ENCODE results near the gene XKR7.

Gene XKR7

DNA sequence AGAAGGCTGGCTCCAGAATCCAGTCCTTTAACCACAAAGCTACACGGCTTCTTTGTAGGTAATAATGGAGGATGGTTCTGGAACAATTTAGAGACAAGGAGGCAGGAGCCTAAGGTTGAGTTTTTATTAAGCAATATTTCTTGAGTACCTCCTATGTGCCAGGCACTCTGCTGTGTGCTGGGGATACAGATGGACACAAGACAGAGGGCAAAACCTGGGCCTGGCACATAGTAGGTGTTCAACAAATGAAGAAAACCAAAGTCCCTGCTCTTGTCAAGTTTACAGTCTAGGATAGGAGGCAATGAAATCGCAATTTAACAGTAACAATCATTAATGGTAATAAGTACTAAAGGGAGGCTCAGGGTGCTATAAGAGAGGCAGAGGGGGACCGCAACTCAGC lies 59.7 kb downstream of the XKR7 start:
- H4K20me1 ChIP-seq (ENCODE audit: insufficient read depth, low read length), result no peaks in the 10 kb centered on the region
- TF ChIP-seq EZH2phosphoT487 (IDR thresholded peaks at IDR 0.05; ENCODE audit: low read length) (no peak), EZH2 (optimal IDR thresholded peaks at IDR 0.05; ENCODE audit: low read depth, low read length) (no peak)
- TF ChIP-seq, protein P1, sequence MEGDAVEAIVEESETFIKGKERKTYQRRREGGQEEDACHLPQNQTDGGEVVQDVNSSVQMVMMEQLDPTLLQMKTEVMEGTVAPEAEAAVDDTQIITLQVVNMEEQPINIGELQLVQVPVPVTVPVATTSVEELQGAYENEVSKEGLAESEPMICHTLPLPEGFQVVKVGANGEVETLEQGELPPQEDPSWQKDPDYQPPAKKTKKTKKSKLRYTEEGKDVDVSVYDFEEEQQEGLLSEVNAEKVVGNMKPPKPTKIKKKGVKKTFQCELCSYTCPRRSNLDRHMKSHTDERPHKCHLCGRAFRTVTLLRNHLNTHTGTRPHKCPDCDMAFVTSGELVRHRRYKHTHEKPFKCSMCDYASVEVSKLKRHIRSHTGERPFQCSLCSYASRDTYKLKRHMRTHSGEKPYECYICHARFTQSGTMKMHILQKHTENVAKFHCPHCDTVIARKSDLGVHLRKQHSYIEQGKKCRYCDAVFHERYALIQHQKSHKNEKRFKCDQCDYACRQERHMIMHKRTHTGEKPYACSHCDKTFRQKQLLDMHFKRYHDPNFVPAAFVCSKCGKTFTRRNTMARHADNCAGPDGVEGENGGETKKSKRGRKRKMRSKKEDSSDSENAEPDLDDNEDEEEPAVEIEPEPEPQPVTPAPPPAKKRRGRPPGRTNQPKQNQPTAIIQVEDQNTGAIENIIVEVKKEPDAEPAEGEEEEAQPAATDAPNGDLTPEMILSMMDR (IDR thresholded peaks at IDR 0.05; ENCODE audit: low read length), result no peak
- no peak overlapping the region for H3K27ac ChIP-seq (ENCODE audit: low read length)

DNA sequence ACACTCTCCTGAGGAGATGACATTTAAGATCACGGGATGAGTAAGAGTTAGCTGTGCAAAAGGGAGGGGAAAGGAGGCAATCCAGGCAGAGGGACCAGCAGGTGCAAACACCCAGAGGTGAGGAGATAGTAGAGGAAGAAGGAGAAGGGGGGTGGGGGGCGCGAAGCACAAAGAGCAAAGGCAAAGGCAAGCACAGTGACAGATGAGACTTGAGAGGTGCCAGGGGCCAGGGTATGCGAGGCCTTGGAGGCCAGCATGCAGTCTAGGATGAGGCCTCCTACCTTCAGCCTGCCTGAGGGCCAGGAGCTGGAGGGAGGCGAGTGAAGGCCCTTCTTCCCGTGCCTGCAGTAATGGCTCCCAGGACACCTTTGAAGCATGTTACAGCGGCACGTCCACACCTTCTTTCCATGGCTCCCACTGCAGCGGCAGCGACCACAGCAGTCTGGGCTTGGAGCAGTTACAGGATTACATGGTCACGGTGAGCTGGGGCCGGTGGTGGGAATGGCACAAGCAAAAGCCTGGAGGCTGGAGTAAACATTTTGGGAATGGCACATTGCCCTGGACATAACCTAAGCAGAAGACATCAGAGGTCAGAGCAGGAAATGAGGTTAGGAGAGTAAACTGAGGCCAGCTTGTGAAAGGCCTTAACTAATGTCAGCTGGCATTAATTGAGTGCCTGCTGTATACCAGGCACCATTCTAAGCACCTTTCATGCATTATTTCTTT lies 60.9 kb downstream of the XKR7 start:
- Histone ChIP-seq H3F3A (ENCODE audit: insufficient read depth, low read length) (no peaks in the 10 kb centered on the region), H3K9ac (ENCODE audit: low read length) (no peak overlapping the region), H4K20me1 (ENCODE audit: insufficient read depth, low read length) (no peaks in the 10 kb centered on the region), H3K9me2 (replicated peaks; ENCODE audit: insufficient read depth, low read length) (no peaks in the 10 kb centered on the region), H3K36me3 (replicated peaks; ENCODE audit: insufficient read depth, low read length) (no peaks in the 10 kb centered on the region), H3K4me2 (ENCODE audit: low read depth, low read length) (no peak overlapping the region), H3K9me3 (replicated peaks; ENCODE audit: insufficient read depth, low read length) (no peaks in the 10 kb centered on the region), H3K27me3 (replicated peaks; ENCODE audit: insufficient read depth, low read length) (peaks cover 76% of the 10 kb centered on the region), H3K27ac (ENCODE audit: low read length) (no peak overlapping the region), H2AFZ (ENCODE audit: low read length) (no peak overlapping the region), H3K79me2 (ENCODE audit: low read length) (no peaks in the 10 kb centered on the region), H3K4me3 (ENCODE audit: low read length) (no peak overlapping the region), H3K4me1 (ENCODE audit: low read length) (no peaks in the 10 kb centered on the region)
- DNase-seq, result no peak
- TF ChIP-seq, protein P1 (IDR thresholded peaks at IDR 0.05; ENCODE audit: low read length), result no peak
- no peak for TF ChIP-seq EZH2phosphoT487 (IDR thresholded peaks at IDR 0.05; ENCODE audit: low read length)
- no peak for TF ChIP-seq EZH2 (optimal IDR thresholded peaks at IDR 0.05; ENCODE audit: low read depth, low read length)

More for the DNA sequence above, 59.7 kb downstream of the XKR7 start:
- Histone ChIP-seq H3K9me2 (replicated peaks; ENCODE audit: insufficient read depth, low read length) (no peaks in the 10 kb centered on the region), H3K9me3 (replicated peaks; ENCODE audit: insufficient read depth, low read length) (no peaks in the 10 kb centered on the region), H3F3A (ENCODE audit: insufficient read depth, low read length) (no peaks in the 10 kb centered on the region), H3K27me3 (replicated peaks; ENCODE audit: insufficient read depth, low read length) (peaks cover 74% of the 10 kb centered on the region), H3K4me2 (ENCODE audit: low read depth, low read length) (no peak overlapping the region), H3K79me2 (ENCODE audit: low read length) (no peaks in the 10 kb centered on the region), H3K9ac (ENCODE audit: low read length) (no peak overlapping the region), H3K4me3 (ENCODE audit: low read length) (no peak overlapping the region), H3K36me3 (replicated peaks; ENCODE audit: insufficient read depth, low read length) (no peaks in the 10 kb centered on the region), H2AFZ (ENCODE audit: low read length) (no peak overlapping the region), H3K4me1 (ENCODE audit: low read length) (no peaks in the 10 kb centered on the region)
- no peak for DNase-seq

DNA sequence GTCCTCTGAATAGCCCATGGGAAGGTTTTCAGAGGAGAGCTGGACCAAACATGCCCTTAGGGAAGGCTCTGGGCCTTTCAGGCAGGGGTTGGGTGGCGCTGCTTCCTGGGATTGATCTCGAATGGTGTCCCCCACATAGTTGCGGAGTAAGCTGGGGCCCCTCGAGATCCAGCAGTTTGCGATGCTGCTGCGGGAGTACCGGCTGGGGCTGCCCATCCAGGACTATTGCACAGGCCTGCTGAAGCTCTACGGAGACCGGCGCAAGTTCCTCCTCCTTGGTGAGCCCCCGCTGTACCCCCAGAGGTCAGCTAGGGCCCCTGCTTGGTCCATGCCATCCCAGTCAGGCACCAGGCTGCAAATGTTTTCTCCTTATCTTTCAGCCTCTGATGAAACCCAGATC lies 61.6 kb downstream of the XKR7 start:
- Histone ChIP-seq H3K36me3 (replicated peaks; ENCODE audit: insufficient read depth, low read length) (no peaks in the 10 kb centered on the region), H2AFZ (ENCODE audit: low read length) (no peak overlapping the region), H3K9ac (ENCODE audit: low read length) (no peak overlapping the region), H4K20me1 (ENCODE audit: insufficient read depth, low read length) (no peaks in the 10 kb centered on the region), H3F3A (ENCODE audit: insufficient read depth, low read length) (no peaks in the 10 kb centered on the region), H3K4me3 (ENCODE audit: low read length) (no peak overlapping the region), H3K27ac (ENCODE audit: low read length) (no peak overlapping the region), H3K9me2 (replicated peaks; ENCODE audit: insufficient read depth, low read length) (no peaks in the 10 kb centered on the region), H3K4me2 (ENCODE audit: low read depth, low read length) (no peak overlapping the region), H3K79me2 (ENCODE audit: low read length) (no peaks in the 10 kb centered on the region), H3K4me1 (ENCODE audit: low read length) (no peaks in the 10 kb centered on the region), H3K27me3 (replicated peaks; ENCODE audit: insufficient read depth, low read length) (peaks cover 77% of the 10 kb centered on the region), H3K9me3 (replicated peaks; ENCODE audit: insufficient read depth, low read length) (no peaks in the 10 kb centered on the region)
- no peak for DNase-seq
- TF ChIP-seq EZH2 (optimal IDR thresholded peaks at IDR 0.05; ENCODE audit: low read depth, low read length) (no peak), EZH2phosphoT487 (IDR thresholded peaks at IDR 0.05; ENCODE audit: low read length) (no peak)
- TF ChIP-seq, protein P1 (IDR thresholded peaks at IDR 0.05; ENCODE audit: low read length), result no peak
